Erythroblast (primary cell): ENCODE data around the gene RIPK3.
"Not testable (repeated sequence)": the region's sequence is repeated elsewhere in the genome, so short reads cannot be mapped to it uniquely, and the experiment has no call there.

Experiments used
- GATA1 ChIP-seq: IDR thresholded peaks from 2 replicates; pipeline ENCODE4 v1.6.1; 2011; ENCODE audit warnings: low read depth, mild to moderate bottlenecking, control low read depth, low read length, moderate library complexity
- POLR2A ChIP-seq: IDR thresholded peaks from 2 replicates; pipeline ENCODE4 v1.6.1; 2011; ENCODE audit warnings: mild to moderate bottlenecking, low read length

DNA sequence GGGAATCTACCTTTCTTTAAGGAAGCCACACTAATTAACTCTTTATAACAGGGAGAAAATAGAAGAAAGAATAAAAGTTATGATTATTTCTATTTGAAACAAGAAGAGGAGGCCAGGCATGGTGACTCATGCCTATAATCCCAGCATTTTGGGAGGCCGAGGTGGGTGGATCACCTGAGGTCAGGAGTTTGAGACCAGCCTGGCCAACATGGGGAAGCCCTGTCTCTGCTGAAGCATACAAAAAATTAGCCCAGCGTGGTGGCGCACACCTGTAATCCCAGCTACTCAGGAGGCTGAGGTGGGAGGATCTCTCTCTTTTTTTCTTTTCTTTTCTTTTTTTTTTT, 14.7 kb upstream of the RIPK3 start:
- TF ChIP-seq POLR2A, GATA1: not testable (repeated sequence)
